ENCODE results near the gene PRLR. TPM values are rescaled to one million over a fixed set of nuclear protein-coding genes. Genes with fewer than 3 reads are reported as not detected.

The PRLR gene
- total RNA-seq, 1 experiment from 2014 or later, result 2.5 TPM

GRCh38 chr5:35171991-35172390, 58.3 kb downstream of the PRLR start:
- Histone ChIP-seq H4K20me1 (ENCODE audit: control insufficient read depth, insufficient read depth, insufficient read length) (no peaks in the 10 kb centered on the region), H2AK5ac (ENCODE audit: insufficient read length, low read length) (no peak overlapping the region), H4K91ac (ENCODE audit: insufficient read length, low read depth, low read length) (no peak overlapping the region), H3K27me3 (ENCODE audit: insufficient read depth, low read length) (no peaks in the 10 kb centered on the region), H3K18ac (ENCODE audit: insufficient read length, low read depth, low read length) (no peak overlapping the region), H2BK20ac (ENCODE audit: low read depth, low read length, poor library complexity, severe bottlenecking) (no peak overlapping the region), H3K23ac (ENCODE audit: insufficient read length, low read depth, low read length) (no peak overlapping the region), H3K4me2 (ENCODE audit: insufficient read depth, insufficient read length, low read length) (no peak overlapping the region), H3K23me2 (ENCODE audit: insufficient read length, low read depth, low read length, poor library complexity, severe bottlenecking) (no peaks in the 10 kb centered on the region), H3K4me1 (ENCODE audit: insufficient read depth, low read length) (no peaks in the 10 kb centered on the region), H3K9me3 (ENCODE audit: control insufficient read depth, low read depth, low read length) (no peaks in the 10 kb centered on the region), H4K8ac (replicated peaks; ENCODE audit: insufficient read length, low read depth, low read length) (no peak overlapping the region), H3K4ac (ENCODE audit: low read depth, low read length) (no peak overlapping the region), H2BK5ac (ENCODE audit: insufficient read length, low read length) (no peak overlapping the region), H2BK12ac (ENCODE audit: insufficient read length, low read depth, low read length) (no peak overlapping the region), H3K79me2 (ENCODE audit: insufficient read depth, low read length) (no peaks in the 10 kb centered on the region), H3T11ph (ENCODE audit: low read length) (no peak overlapping the region), H2BK15ac (ENCODE audit: low read depth, low read length) (no peak overlapping the region), H2BK120ac (ENCODE audit: low read depth, low read length, poor library complexity, severe bottlenecking) (no peak overlapping the region), H3K56ac (ENCODE audit: insufficient read length, low read depth, low read length) (no peak overlapping the region), H3K79me1 (ENCODE audit: insufficient read depth, low read depth, low read length, poor library complexity, severe bottlenecking) (no peaks in the 10 kb centered on the region), H3K9ac (ENCODE audit: extremely low read depth, insufficient read length, low read length) (no peak overlapping the region), H3K27ac (ENCODE audit: insufficient read length, low read depth, low read length) (no peak overlapping the region), H4K5ac (ENCODE audit: insufficient read length, low read depth, low read length) (no peak overlapping the region), H2AFZ (ENCODE audit: low read length) (no peak overlapping the region), H3K14ac (ENCODE audit: insufficient read depth, low read length) (no peak overlapping the region)
- H3K36me3 Mint-ChIP-seq (ENCODE audit: insufficient read depth in 1 of 3, low read depth in 3 of 3), result peaks cover 9 to 33% (median 15%) of the 10 kb centered on the region in 3 experiments
- no CpG with 5 or more reads among the region's 4 CpGs for WGBS (ENCODE audit: extremely low coverage, insufficient read length, low lambda C conversion rate)
- DNase-seq, result no peak
- H3K4me3 Mint-ChIP-seq, result no peak overlapping the region
- peaks cover 26 to 28% of the 10 kb centered on the region in 2 experiments for H3K9me3 Mint-ChIP-seq
- TF ChIP-seq, protein P1, sequence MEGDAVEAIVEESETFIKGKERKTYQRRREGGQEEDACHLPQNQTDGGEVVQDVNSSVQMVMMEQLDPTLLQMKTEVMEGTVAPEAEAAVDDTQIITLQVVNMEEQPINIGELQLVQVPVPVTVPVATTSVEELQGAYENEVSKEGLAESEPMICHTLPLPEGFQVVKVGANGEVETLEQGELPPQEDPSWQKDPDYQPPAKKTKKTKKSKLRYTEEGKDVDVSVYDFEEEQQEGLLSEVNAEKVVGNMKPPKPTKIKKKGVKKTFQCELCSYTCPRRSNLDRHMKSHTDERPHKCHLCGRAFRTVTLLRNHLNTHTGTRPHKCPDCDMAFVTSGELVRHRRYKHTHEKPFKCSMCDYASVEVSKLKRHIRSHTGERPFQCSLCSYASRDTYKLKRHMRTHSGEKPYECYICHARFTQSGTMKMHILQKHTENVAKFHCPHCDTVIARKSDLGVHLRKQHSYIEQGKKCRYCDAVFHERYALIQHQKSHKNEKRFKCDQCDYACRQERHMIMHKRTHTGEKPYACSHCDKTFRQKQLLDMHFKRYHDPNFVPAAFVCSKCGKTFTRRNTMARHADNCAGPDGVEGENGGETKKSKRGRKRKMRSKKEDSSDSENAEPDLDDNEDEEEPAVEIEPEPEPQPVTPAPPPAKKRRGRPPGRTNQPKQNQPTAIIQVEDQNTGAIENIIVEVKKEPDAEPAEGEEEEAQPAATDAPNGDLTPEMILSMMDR (conservative IDR thresholded peaks at IDR 0.05), result no peak
- peaks cover 0 to 1% of the 10 kb centered on the region in 2 experiments; a peak in 3 of 4 replicates for H3K4me1 Mint-ChIP-seq
- H3K27me3 Mint-ChIP-seq (ENCODE audit: low read depth), result no peaks in the 10 kb centered on the region
- no peak overlapping the region; a peak in 1 of 7 replicates for H3K27ac Mint-ChIP-seq
